ENCODE data around the gene ZBTB8B.

Gene ZBTB8B

GRCh38 chr1:32500387-32501209 lies 35.7 kb downstream of the ZBTB8B start:
- H3K4me2 ChIP-seq (ENCODE audit: low read depth, low read length, poor library complexity, severe bottlenecking), result peak overlapping the region; percentile 78
- no peaks in the 10 kb centered on the region for H3K36me3 ChIP-seq (ENCODE audit: insufficient read depth, low read length)
- peak overlapping the region; percentile 83 for H3K4me3 ChIP-seq (ENCODE audit: low read length, poor library complexity, severe bottlenecking)
- TF ChIP-seq EZH2phosphoT487 (IDR thresholded peaks at IDR 0.05; ENCODE audit: borderline replicate concordance), result no peak
- TF ChIP-seq CTCF (conservative IDR thresholded peaks at IDR 0.05; ENCODE audit: low read length), result no peak
- no peaks in the 10 kb centered on the region for H4K20me1 ChIP-seq (ENCODE audit: insufficient read depth, low read length, poor library complexity, severe bottlenecking)
- H3F3A ChIP-seq (ENCODE audit: low read depth), result peaks cover 3% of the 10 kb centered on the region; the same call in 1 of the 2 replicates
- no peaks in the 10 kb centered on the region for H3K27me3 ChIP-seq (ENCODE audit: insufficient read depth, low read length, poor library complexity, severe bottlenecking)
- H3K9me3 ChIP-seq (ENCODE audit: insufficient read depth, low read depth, low read length), result no peaks in the 10 kb centered on the region
- peak overlapping the region; percentile 78 for H3K9ac ChIP-seq (ENCODE audit: low read depth, low read length, poor library complexity, severe bottlenecking)
- peaks cover 5% of the 10 kb centered on the region for H3K4me1 ChIP-seq (ENCODE audit: insufficient read depth, low read length, poor library complexity, severe bottlenecking)
- H2AFZ ChIP-seq (ENCODE audit: low read length), result peak overlapping the region; percentile 99
- no peaks in the 10 kb centered on the region for H3K9me2 ChIP-seq (replicated peaks; ENCODE audit: low read depth, low read length)
- no peaks in the 10 kb centered on the region for H3K79me2 ChIP-seq (ENCODE audit: insufficient read depth, low read length)

- no peak overlapping the region for H3K4me2 ChIP-seq (ENCODE audit: low read depth, low read length, poor library complexity, severe bottlenecking)
- H3K9ac ChIP-seq (ENCODE audit: low read depth, low read length, poor library complexity, severe bottlenecking), result no peak overlapping the region
- H3K4me3 ChIP-seq (ENCODE audit: low read length, poor library complexity, severe bottlenecking), result no peak overlapping the region
- H4K20me1 ChIP-seq (ENCODE audit: insufficient read depth, low read length, poor library complexity, severe bottlenecking), result no peaks in the 10 kb centered on the region
- H3K27me3 ChIP-seq (ENCODE audit: insufficient read depth, low read length, poor library complexity, severe bottlenecking), result no peaks in the 10 kb centered on the region
- H3K36me3 ChIP-seq (ENCODE audit: insufficient read depth, low read length), result no peaks in the 10 kb centered on the region
- H3F3A ChIP-seq (ENCODE audit: low read depth), result peaks cover 3% of the 10 kb centered on the region; the same call in 1 of the 2 replicates
- H3K79me2 ChIP-seq (ENCODE audit: insufficient read depth, low read length), result no peaks in the 10 kb centered on the region
- no peak overlapping the region; the same call in 1 of the 2 replicates for H2AFZ ChIP-seq (ENCODE audit: low read length)
- no peaks in the 10 kb centered on the region for H3K9me3 ChIP-seq (ENCODE audit: insufficient read depth, low read depth, low read length)
- TF ChIP-seq EZH2phosphoT487 (IDR thresholded peaks at IDR 0.05; ENCODE audit: borderline replicate concordance), result no peak
- no peak for TF ChIP-seq CTCF (conservative IDR thresholded peaks at IDR 0.05; ENCODE audit: low read length)
- no peaks in the 10 kb centered on the region for H3K9me2 ChIP-seq (replicated peaks; ENCODE audit: low read depth, low read length)
- peaks cover 5% of the 10 kb centered on the region for H3K4me1 ChIP-seq (ENCODE audit: insufficient read depth, low read length, poor library complexity, severe bottlenecking)
Measured at GRCh38 chr1:32501865-32502264, 37.0 kb downstream of the ZBTB8B start.

- Histone ChIP-seq H3K79me2 (ENCODE audit: insufficient read depth, low read length) (no peaks in the 10 kb centered on the region), H3K9me2 (replicated peaks; ENCODE audit: low read depth, low read length) (no peaks in the 10 kb centered on the region), H2AFZ (ENCODE audit: low read length) (no peak overlapping the region), H3K9ac (ENCODE audit: low read depth, low read length, poor library complexity, severe bottlenecking) (no peak overlapping the region), H3K36me3 (ENCODE audit: insufficient read depth, low read length) (no peaks in the 10 kb centered on the region), H3F3A (ENCODE audit: low read depth) (peaks cover 3% of the 10 kb centered on the region; the same call in 1 of the 2 replicates), H3K9me3 (ENCODE audit: insufficient read depth, low read depth, low read length) (no peaks in the 10 kb centered on the region), H3K4me2 (ENCODE audit: low read depth, low read length, poor library complexity, severe bottlenecking) (no peak overlapping the region), H4K20me1 (ENCODE audit: insufficient read depth, low read length, poor library complexity, severe bottlenecking) (no peaks in the 10 kb centered on the region), H3K4me1 (ENCODE audit: insufficient read depth, low read length, poor library complexity, severe bottlenecking) (peaks cover 5% of the 10 kb centered on the region), H3K27me3 (ENCODE audit: insufficient read depth, low read length, poor library complexity, severe bottlenecking) (no peaks in the 10 kb centered on the region), H3K4me3 (ENCODE audit: low read length, poor library complexity, severe bottlenecking) (no peak overlapping the region)
- no peak for TF ChIP-seq EZH2phosphoT487 (IDR thresholded peaks at IDR 0.05; ENCODE audit: borderline replicate concordance)
- no peak for TF ChIP-seq CTCF (conservative IDR thresholded peaks at IDR 0.05; ENCODE audit: low read length)
Measured at GRCh38 chr1:32503153-32503552, 38.3 kb downstream of the ZBTB8B start.
